Measurements from ENCODE around the gene ROR1. TPM values are rescaled to one million over a fixed set of nuclear protein-coding genes. Genes with fewer than 3 reads are reported as not detected.

ROR1 gene
- total RNA-seq, 1 donor from 2014 or later = 131 TPM

DNA sequence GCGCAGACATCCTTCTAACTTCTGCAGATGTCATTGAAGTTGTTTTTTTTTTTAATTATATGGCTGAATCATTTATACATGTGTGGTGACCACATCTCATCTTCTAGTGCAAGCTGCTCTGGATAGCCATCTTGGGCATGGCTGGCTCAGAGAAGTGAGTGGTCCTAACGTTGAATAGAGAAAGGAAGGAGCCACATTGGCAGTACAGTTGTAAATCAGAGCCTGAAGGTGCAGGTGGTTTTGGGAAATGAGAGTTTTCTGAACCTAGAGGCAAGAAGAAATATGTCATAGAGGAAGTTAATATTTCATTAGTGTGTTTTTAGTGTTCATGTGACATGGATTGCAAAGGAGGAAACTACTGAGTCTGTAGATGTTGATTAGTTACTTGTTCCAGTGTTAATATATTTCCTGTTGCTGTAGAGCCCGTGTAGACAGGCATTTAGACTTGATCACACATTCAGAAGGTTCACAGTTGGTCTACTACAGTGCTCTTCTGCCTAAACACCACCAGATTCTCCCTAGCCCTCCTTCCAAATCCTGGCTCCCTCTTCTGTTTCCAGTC, 163.7 kb downstream of the ROR1 start:
- peak overlapping the region; percentile 66 for H3K27ac Mint-ChIP-seq (ENCODE audit: unreplicated experiment)
- H3K4me3 Mint-ChIP-seq (ENCODE audit: unreplicated experiment) = no peak overlapping the region
- peaks cover 91% of the 10 kb centered on the region for H3K4me1 Mint-ChIP-seq (ENCODE audit: low read depth)
- no peaks in the 10 kb centered on the region for H3K9me3 Mint-ChIP-seq (ENCODE audit: low read depth)
- TF ChIP-seq, protein P1, sequence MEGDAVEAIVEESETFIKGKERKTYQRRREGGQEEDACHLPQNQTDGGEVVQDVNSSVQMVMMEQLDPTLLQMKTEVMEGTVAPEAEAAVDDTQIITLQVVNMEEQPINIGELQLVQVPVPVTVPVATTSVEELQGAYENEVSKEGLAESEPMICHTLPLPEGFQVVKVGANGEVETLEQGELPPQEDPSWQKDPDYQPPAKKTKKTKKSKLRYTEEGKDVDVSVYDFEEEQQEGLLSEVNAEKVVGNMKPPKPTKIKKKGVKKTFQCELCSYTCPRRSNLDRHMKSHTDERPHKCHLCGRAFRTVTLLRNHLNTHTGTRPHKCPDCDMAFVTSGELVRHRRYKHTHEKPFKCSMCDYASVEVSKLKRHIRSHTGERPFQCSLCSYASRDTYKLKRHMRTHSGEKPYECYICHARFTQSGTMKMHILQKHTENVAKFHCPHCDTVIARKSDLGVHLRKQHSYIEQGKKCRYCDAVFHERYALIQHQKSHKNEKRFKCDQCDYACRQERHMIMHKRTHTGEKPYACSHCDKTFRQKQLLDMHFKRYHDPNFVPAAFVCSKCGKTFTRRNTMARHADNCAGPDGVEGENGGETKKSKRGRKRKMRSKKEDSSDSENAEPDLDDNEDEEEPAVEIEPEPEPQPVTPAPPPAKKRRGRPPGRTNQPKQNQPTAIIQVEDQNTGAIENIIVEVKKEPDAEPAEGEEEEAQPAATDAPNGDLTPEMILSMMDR (IDR thresholded peaks at IDR 0.05) = no peak
- no peaks in the 10 kb centered on the region for H3K27me3 Mint-ChIP-seq (ENCODE audit: low read depth)
- no peak for DNase-seq (ENCODE audit: low spot score)
- peaks cover 2% of the 10 kb centered on the region for H3K36me3 Mint-ChIP-seq (ENCODE audit: low read depth)

DNA sequence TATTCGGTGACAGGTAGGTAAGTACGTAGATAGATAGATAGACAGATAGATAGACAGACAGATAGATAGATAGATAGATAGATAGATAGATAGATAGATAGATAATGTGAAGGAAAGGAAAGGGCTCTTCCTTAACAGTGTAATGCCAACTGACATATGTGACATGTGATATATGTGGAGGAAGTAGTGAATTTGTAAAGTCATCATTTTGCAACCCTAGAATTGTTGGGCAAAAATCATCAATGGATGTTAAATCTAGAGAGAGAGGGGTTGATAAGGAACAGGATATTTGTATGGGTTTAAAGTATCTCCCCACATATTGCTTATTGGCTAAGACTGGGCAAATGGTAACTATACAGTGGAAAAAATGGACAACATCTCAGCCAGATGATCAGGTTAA, 166.6 kb downstream of the ROR1 start:
- no peaks in the 10 kb centered on the region for H3K27me3 Mint-ChIP-seq (ENCODE audit: low read depth)
- DNase-seq (ENCODE audit: low spot score) = no peak
- no peaks in the 10 kb centered on the region for H3K9me3 Mint-ChIP-seq (ENCODE audit: low read depth)
- peaks cover 5% of the 10 kb centered on the region for H3K36me3 Mint-ChIP-seq (ENCODE audit: low read depth)
- TF ChIP-seq, protein P1 (IDR thresholded peaks at IDR 0.05) = no peak
- H3K4me3 Mint-ChIP-seq (ENCODE audit: unreplicated experiment) = no peak overlapping the region
- peak overlapping the region; percentile 37 for H3K27ac Mint-ChIP-seq (ENCODE audit: unreplicated experiment)
- peaks cover 91% of the 10 kb centered on the region for H3K4me1 Mint-ChIP-seq (ENCODE audit: low read depth)

DNA sequence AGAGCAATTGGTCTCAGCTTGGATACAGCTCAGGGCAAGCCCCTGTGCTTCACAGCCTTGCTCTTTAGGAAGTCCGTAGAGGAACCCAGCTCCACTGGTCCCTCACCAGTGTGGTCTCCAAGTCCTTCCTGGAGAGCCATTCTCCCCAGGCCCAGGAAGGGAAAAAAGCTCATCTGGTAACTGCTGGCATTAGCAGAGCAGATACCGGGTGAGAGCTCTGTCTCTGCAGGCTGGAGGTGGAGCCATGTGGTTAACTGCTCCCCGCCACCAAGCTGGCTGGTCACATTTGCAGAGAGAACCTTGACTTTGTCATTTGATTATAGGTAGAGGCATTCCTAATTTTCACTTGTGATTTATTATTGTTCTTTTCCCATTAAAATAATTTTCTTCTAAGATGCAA, 169.6 kb downstream of the ROR1 start:
- Mint-ChIP-seq H3K27me3 (ENCODE audit: low read depth) (no peaks in the 10 kb centered on the region), H3K27ac (ENCODE audit: unreplicated experiment) (peak overlapping the region; percentile 55), H3K4me3 (ENCODE audit: unreplicated experiment) (no peak overlapping the region), H3K36me3 (ENCODE audit: low read depth) (peaks cover 3% of the 10 kb centered on the region), H3K9me3 (ENCODE audit: low read depth) (no peaks in the 10 kb centered on the region), H3K4me1 (ENCODE audit: low read depth) (peaks cover 93% of the 10 kb centered on the region)
- DNase-seq (ENCODE audit: low spot score) = no peak
- TF ChIP-seq, protein P1 (IDR thresholded peaks at IDR 0.05) = no peak

DNA sequence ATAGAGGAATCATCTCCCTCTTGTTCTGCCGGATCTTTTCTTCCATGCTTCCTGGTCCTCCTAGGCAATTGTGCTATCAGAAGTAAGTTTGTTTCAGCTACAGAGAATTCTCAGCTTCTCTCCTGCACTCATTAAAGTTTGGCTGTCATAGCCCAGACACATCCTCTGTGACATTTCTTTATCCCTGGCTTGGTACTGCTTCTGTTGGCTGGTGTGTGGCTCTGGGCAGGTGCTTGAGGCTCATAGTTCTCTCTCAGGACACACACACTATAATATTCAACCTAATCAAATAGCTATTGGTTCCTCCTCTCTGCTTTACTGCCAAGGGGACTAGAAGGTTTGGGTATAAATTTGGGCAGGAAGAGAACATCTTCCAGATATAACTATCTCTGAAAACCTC, 172.1 kb downstream of the ROR1 start:
- Mint-ChIP-seq H3K36me3 (ENCODE audit: low read depth) (peaks cover 3% of the 10 kb centered on the region), H3K4me3 (ENCODE audit: unreplicated experiment) (no peak overlapping the region), H3K27me3 (ENCODE audit: low read depth) (no peaks in the 10 kb centered on the region), H3K27ac (ENCODE audit: unreplicated experiment) (peak overlapping the region; percentile 96), H3K4me1 (ENCODE audit: low read depth) (peaks cover 99% of the 10 kb centered on the region), H3K9me3 (ENCODE audit: low read depth) (no peaks in the 10 kb centered on the region)
- DNase-seq (ENCODE audit: low spot score) = no peak
- TF ChIP-seq, protein P1 (IDR thresholded peaks at IDR 0.05) = no peak

DNA sequence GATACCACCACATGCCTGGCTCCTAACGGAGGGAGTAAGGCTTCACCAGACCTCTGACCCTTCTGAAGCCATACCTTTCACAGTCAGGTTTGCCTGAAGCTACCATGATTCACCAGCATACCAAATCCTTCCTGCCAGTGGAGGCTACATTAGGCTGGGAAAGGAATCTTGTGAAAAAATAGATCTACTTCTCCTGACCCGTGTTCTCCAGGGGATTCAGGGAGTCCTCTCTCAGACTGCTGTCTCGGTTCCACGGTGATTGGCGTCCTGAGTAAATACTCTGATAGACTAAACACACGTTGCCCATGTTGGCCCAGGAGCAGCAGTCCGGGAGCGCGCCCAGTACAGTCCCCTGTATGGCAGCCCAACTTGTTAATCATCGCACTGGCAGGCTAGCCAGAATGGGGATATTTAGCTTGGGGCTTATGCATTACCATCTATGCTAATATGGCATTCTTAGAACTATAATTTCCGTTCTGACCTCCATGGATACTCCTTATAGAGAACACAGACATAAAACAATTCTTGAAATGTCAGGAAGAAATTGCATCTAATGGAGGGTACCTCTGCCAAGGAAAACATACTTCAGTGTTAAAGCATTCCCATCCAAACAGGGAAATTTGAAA, 173.2 kb downstream of the ROR1 start:
- H3K36me3 Mint-ChIP-seq (ENCODE audit: low read depth) = peaks cover 6% of the 10 kb centered on the region
- H3K27ac Mint-ChIP-seq (ENCODE audit: unreplicated experiment) = peak overlapping the region; percentile 96
- H3K27me3 Mint-ChIP-seq (ENCODE audit: low read depth) = no peaks in the 10 kb centered on the region
- TF ChIP-seq, protein P1 (IDR thresholded peaks at IDR 0.05) = no peak
- DNase-seq (ENCODE audit: low spot score) = peak; percentile 97
- H3K4me1 Mint-ChIP-seq (ENCODE audit: low read depth) = peaks cover 99% of the 10 kb centered on the region
- peak overlapping the region; percentile 6 for H3K4me3 Mint-ChIP-seq (ENCODE audit: unreplicated experiment)
- H3K9me3 Mint-ChIP-seq (ENCODE audit: low read depth) = no peaks in the 10 kb centered on the region
